Measurements from ENCODE around the gene AOPEP. TPM values are rescaled to one million over a fixed set of nuclear protein-coding genes. Genes with fewer than 3 reads are reported as not detected.

Gene AOPEP
- total RNA-seq, 1 experiment from 2014 or later: 32.4 TPM

DNA sequence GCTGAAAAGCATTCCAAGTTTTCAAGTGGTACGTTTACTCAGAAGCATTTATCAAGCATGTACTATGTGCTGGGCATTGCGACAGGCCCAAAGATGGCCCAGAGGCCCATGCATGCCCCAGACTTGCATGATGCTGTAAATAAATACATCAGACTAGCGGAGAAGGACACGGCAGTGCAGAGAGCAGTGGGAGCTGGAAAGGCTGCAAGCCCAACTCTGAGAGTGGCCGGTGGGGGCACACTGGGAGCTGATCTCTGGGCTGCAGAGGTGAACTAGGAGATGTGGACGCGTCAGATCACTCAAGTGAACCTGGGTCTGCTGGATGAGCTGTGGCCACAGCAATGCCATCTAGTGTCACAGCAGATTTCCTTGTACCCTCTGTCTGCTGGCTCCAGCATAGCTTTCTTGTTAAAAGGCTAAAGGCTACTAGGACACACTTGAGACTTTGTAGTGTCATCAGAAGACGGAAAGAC lies 344.1 kb downstream of the AOPEP start:
- TF ChIP-seq CTCF (IDR thresholded peaks at IDR 0.05; ENCODE audit: unreplicated experiment): no peak
- CTCF ChIA-PET: interaction anchor here (1.4 kb wide), 1 partner anchor 389 kb away, joined by 4 read pairs; no protein-coding TSS in a partner anchor
- Mint-ChIP-seq H3K27me3 (ENCODE audit: insufficient read depth, unreplicated experiment) (no peaks in the 10 kb centered on the region), H3K36me3 (ENCODE audit: insufficient read depth, unreplicated experiment) (peaks cover 95% of the 10 kb centered on the region), H3K4me3 (ENCODE audit: unreplicated experiment) (no peak overlapping the region), H3K9me3 (ENCODE audit: unreplicated experiment) (no peaks in the 10 kb centered on the region), H3K27ac (ENCODE audit: low read depth, unreplicated experiment) (no peak overlapping the region), H3K4me1 (ENCODE audit: insufficient read depth, unreplicated experiment) (peaks cover 15% of the 10 kb centered on the region)
- no TSS peak for BruUV-seq (replicated peaks)
- DNase-seq (ENCODE audit: unreplicated experiment): no peak
- intact Hi-C loops (cut with micrococcal nuclease): no loop called here
- POLR2A ChIA-PET: no interaction called here

- no peaks in the 10 kb centered on the region for H3K9me3 Mint-ChIP-seq (ENCODE audit: unreplicated experiment)
- no TSS peak for BruUV-seq (replicated peaks)
- no peak overlapping the region for H3K27ac Mint-ChIP-seq (ENCODE audit: low read depth, unreplicated experiment)
- POLR2A ChIA-PET: interaction anchor here (0.5 kb wide), 1 partner anchor 87 kb away, joined by 3 read pairs; no protein-coding TSS in a partner anchor
- H3K4me1 Mint-ChIP-seq (ENCODE audit: insufficient read depth, unreplicated experiment): peaks cover 15% of the 10 kb centered on the region
- DNase-seq (ENCODE audit: unreplicated experiment): no peak
- no peaks in the 10 kb centered on the region for H3K27me3 Mint-ChIP-seq (ENCODE audit: insufficient read depth, unreplicated experiment)
- no peak overlapping the region for H3K4me3 Mint-ChIP-seq (ENCODE audit: unreplicated experiment)
- CTCF ChIA-PET: interaction anchor here (0.6 kb wide), 2 partner anchors 126 to 289 kb away, joined by 3 read pairs; no protein-coding TSS in a partner anchor
- intact Hi-C loops (cut with micrococcal nuclease): no loop called here
- H3K36me3 Mint-ChIP-seq (ENCODE audit: insufficient read depth, unreplicated experiment): peaks cover 90% of the 10 kb centered on the region
- no peak for TF ChIP-seq CTCF (IDR thresholded peaks at IDR 0.05; ENCODE audit: unreplicated experiment)
Measured at GRCh38 chr9:95071450-95071849, 345.0 kb downstream of the AOPEP start.

- Mint-ChIP-seq H3K27ac (ENCODE audit: low read depth, unreplicated experiment) (no peak overlapping the region), H3K4me3 (ENCODE audit: unreplicated experiment) (no peak overlapping the region), H3K4me1 (ENCODE audit: insufficient read depth, unreplicated experiment) (peaks cover 15% of the 10 kb centered on the region), H3K9me3 (ENCODE audit: unreplicated experiment) (no peaks in the 10 kb centered on the region), H3K27me3 (ENCODE audit: insufficient read depth, unreplicated experiment) (no peaks in the 10 kb centered on the region), H3K36me3 (ENCODE audit: insufficient read depth, unreplicated experiment) (peaks cover 89% of the 10 kb centered on the region)
- ChIA-PET POLR2A (no interaction called here), CTCF (interaction anchor here (0.6 to 0.7 kb wide), 4 partner anchors 14 to 290 kb away, joined by 3 read pairs; no protein-coding TSS in a partner anchor)
- TF ChIP-seq CTCF (IDR thresholded peaks at IDR 0.05; ENCODE audit: unreplicated experiment): no peak
- BruUV-seq (replicated peaks): no TSS peak
- no peak for DNase-seq (ENCODE audit: unreplicated experiment)
- intact Hi-C loops (cut with micrococcal nuclease): no loop called here
Measured at GRCh38 chr9:95071925-95072324, 345.4 kb downstream of the AOPEP start.

DNA sequence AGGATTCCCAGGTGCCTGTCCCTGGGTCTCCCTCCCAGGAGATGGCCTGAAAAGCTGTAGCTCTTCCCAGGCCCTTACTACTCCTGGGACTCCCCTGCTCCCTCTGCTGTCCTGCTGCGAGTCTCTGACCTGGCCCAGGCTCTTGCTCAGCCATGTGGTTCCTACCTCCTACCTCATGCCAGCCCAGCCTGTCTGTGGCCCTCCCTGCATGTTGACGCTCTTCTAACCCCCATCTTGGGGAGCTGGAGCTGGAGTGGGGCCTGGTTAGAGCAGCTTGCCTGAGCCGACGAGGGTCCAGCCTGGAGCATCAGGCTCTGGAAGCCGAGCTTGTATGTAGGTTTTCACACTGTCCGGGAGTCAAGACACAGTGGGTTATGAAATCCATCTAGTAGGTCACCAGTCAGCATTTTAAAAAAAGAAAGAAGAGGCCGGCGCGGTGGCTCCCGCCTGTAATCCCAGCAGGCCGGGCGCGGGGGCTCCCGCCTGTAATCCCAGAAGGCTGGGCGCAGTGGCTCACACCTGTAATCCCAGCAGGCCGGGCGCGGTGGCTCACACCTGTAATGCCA lies 346.6 kb downstream of the AOPEP start:
- no peak overlapping the region for H3K4me3 Mint-ChIP-seq (ENCODE audit: unreplicated experiment)
- H3K36me3 Mint-ChIP-seq (ENCODE audit: insufficient read depth, unreplicated experiment): peaks cover 89% of the 10 kb centered on the region
- POLR2A ChIA-PET: interaction anchor here (0.8 kb wide), 1 partner anchor 271 kb away, joined by 3 read pairs; no protein-coding TSS in a partner anchor
- H3K27ac Mint-ChIP-seq (ENCODE audit: low read depth, unreplicated experiment): no peak overlapping the region
- BruUV-seq (replicated peaks): no TSS peak
- intact Hi-C loops (cut with micrococcal nuclease): loop anchor here (1.0 kb wide), 1 partner anchor 290 kb away; no protein-coding TSS in a partner anchor
- no peak for TF ChIP-seq CTCF (IDR thresholded peaks at IDR 0.05; ENCODE audit: unreplicated experiment)
- peaks cover 9% of the 10 kb centered on the region for H3K4me1 Mint-ChIP-seq (ENCODE audit: insufficient read depth, unreplicated experiment)
- DNase-seq (ENCODE audit: unreplicated experiment): no peak
- H3K27me3 Mint-ChIP-seq (ENCODE audit: insufficient read depth, unreplicated experiment): no peaks in the 10 kb centered on the region
- no peaks in the 10 kb centered on the region for H3K9me3 Mint-ChIP-seq (ENCODE audit: unreplicated experiment)
- CTCF ChIA-PET: interaction anchor here (0.6 to 0.8 kb wide), 6 partner anchors 9 to 1969 kb away, joined by 3 to 4 read pairs (median 3); no protein-coding TSS in a partner anchor

Measured in MCF 10A (cell line).